NOMO-1 (cell line): ENCODE measurements around the gene SLC24A4.
A peak's percentile ranks its signal among the peaks of the same experiment; 100 is the strongest.

Experiments used
- DNase-seq, 2 experiments: peaks; one replicate each; lab custom pipeline; 2025; ENCODE audit not compliant: unreplicated experiment in 2 of 2; lab: John Stamatoyannopoulos, UW

The SLC24A4 gene

DNA sequence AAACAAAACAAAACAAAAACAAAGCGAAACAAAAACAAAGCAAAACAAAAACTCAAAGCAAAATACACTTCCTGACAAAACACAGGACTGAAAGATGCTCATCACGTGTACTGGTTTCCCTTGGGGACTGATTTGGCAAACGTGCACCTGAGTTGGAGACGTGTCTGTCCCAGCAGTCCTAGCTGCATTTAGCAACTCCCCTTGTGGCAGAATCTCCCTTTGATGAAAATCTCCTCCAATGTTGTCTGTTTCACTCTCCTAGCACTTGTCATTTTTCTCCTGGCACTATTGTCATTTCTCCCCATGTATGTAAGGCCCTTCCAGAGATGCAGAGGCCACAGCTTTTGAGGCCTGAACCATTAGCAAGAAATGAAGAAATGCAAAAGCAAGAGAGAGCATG is 6.8 kb upstream of the SLC24A4 start:
- DNase-seq, result no peak

DNA sequence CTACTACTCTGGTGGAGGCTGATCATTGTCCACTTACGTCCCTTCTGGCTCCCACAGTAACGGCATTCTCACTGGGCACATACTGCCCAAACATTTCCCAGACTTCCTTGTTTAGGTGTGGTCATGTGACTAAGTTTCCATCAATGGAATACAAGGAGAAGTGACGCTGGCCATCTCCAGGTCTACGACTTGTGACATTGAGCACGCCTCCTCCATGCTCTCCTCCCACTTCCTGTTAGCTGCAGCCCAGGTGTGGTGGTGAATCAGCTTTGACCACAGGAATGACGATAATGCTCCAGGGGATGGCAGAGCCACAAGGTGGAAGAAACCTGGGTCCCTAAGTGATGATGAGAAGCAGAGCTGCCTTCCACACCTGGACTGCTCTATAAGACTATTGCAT is 6.0 kb upstream of the SLC24A4 start:
- no peak for DNase-seq

DNA sequence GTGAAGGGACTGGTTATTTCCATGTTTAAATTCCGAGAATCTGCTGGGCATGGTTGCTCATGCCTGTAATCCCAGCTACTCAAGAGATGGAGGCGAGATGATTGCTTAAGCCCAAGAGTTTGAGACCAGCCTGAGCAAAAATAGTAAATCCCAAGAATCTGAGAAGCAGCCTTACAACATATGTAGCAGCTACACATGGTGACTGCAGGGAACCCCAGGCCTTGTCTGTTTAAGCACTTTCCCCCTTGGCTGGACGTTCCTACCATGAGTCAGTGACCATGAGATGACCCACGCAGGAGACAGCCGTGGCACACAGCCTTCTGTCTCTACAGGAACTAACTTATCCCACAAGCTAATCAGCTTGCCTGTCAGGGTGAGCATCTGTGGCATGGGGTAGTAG is 5.5 kb upstream of the SLC24A4 start:
- DNase-seq, result no peak

DNA sequence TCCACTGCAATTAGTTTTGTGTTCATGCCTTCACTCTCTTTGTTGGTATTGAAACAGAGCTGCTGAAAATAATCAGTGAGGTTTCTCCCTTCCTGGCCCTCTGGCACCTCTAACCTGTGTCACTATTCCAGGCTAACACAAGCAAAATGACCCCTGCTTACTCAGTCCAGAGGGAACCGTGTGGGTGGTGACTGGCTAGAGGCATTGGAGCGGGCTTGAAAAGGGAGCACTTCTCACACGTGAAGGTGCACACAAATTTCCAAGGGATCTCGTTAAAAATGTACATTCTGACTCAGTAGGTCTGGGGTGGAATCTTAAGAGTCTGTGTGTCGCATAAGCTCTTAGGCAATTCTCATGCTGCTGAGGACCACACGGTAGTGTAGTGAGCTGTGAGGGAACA is 1.3 kb upstream of the SLC24A4 start:
- no peak for DNase-seq

DNA sequence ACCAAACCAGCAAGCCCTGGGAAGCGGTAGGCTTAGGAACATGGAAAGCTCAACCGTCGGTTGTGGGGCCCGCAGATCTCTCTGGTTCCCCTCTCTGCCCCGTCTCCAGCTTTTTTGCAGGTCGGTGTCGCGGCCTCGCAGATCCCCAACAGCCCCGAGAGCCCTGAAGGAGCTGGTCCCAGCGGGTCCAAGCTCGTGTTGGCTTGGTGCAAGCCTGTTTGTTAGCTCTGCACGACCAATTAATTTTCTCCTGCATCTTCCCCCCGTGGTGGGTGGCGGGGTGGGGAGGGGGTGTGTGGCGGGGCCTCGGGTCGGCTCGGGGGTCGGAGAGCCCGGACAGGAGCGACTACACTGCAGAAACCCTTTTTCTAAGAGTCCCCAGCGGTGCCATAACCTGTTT is 449 bp upstream of the SLC24A4 start:
- no peak for DNase-seq

DNA sequence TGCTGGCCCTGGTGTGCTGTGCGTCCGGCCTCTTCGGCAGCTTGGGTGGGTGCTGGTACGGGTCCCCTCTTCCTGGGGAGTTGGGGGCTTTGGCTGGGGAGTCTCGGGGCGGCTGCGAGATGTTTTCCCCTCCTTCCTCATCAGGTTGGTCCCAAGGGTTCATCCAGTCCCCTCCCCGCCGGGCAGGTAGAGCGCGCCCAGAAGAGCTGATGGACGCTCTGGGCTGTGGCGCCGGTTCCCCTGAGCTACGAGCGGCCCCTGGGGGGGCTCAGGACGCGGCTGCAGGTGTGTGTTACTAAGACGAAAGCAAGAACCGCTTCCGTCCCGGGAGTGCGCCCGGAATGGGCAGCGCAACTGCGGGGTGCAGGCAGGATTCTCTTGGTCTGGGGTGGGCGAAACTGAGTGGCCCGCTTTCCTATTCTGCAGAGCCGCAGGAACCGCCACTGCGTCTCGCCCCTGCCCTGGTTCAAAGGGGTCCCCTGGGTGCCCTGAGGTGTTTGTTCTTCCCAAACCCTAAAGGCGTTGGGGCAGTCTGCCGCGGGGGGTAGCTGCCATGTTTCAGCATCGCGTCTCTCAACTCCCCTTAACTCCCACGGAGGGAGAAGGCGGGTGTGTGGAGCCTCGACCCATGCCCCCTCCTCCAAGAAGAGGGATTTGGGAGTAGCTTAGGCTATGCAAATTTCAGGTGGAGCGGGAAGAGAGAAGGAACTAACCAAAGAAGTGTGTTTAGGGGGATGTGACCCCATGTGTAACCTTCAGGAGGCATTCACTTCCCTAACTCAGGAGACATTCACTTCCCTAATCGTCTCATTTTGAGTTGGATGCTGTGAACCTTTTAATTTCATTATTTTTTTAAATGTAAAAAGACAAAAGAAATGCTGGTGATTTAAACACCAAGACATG is 1.2 kb downstream of the SLC24A4 start:
- peak in 1 of 2 experiments; percentile 16 for DNase-seq

DNA sequence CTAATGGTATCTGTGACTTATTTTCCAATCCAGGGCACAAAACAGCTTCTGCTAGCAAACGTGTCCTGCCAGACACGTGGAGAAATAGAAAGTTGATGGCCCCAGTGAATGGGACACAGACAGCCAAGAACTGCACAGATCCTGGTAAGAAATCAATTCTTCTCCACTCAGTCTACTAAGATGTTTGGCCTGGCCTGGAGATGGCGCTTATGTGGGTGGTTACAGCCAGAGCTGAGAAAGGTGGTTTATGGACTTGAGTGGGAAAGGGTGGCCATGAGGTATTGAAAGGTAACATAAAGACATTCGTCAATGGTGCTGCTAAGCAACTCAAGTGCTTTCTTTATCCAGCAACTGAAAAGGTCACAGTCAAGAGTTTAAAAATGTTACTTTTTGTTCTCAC is 2.9 kb downstream of the SLC24A4 start:
- DNase-seq, result no peak

DNA sequence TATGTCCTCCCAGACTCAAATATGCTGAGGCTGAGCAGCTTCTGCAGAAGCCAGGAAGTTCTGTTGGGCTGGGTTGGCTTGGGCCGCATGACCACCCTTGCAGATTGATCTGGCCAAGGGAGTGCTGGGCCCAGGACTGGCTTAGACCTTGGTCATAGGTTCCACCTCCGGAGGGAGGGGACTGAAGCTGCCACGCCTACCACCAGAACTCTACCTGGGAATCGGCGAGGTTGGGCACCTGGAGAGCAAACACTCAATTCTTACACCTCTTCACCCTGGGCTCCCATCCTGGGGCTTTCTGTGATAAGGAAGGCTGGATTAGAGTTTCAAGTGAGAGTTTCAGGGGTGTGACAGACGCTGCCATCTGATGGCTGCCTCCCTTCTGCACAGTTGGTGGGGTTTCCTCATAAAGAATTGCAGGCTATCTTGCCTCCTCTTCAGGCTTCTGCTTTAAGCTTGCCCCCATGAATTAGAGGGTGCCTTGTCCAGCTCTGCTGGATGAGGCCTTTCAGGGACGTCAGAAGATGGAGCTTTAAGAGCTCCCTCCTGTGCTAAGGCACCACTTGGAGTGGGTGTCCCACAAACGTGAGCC is 5.8 kb downstream of the SLC24A4 start:
- no peak for DNase-seq

DNA sequence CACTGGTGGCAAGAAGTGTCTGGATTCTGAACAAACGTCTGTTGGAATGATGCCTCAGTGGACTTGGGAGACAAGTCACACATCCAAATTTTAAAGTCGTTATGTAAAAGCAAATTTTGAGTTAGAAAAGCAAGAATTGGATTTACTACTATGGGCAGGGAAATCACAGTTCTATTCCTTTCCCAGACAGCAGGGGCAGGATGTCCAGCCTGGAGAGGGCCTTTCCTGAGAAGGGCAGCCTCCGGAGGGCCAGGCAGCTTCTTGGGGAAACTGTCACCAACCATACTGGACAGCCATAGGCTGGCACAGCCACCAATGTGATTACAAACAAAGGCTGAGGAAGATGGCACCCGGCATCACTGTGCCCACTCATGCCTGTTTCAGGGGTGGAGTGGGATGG is 11.1 kb downstream of the SLC24A4 start:
- DNase-seq, result no peak

DNA sequence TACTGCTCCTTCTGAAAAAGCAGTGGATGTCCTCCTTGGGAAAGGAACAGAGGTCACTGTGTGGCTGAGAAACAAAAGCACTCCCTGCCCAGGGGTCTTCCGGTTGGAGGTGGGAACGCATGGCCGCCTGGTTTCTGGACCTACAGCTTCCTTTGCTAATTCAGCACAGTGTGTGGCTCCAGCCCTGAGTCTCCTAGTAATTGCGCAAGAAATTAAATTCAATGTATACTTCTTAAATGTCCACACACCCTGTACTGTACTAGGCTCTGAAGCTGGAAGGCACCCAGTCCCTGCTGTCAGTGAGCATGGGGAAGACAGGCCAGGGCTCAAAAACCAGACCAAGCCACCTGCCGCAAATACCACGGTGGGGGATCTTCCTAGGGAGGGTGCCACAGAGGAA is 13.4 kb downstream of the SLC24A4 start:
- no peak for DNase-seq

DNA sequence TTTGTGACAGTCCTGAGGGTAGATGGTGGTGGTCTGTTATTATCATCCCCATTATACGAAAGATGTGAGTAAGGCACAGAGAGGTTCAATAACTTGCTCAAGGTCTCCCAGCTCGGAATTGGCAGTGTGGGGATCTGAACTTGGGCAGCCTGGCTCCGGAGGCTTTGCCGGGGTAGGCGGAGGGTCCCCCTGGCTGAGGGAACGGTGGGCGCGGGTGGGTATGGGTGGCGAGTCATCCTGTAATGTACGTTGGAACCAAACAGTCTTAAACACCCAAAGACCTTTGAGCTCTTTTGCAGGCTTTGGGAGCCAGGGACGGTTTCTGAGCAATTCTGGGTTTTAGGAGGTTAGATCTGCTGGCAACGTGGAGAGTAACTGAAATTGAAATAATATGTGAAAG is 16.5 kb downstream of the SLC24A4 start:
- no peak for DNase-seq

DNA sequence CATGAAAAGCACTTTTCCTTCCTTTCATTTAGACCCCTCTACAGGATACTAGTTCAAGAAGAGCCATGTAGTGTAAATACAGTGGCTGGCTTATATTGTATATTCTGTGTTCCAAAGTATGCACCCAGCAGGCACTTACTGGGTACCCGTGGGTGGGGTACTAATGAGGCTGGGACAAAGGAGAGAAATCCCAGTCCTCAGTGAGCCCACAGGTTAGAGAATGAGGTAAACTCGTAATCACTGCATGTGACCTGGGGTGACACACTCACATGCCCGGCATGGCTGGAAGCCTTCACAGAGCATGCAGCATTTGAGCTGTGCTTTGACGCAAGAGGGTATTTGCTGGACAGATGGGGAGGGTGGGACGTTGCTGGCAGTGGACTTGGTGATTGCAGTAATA is 17.1 kb downstream of the SLC24A4 start:
- DNase-seq, result no peak

DNA sequence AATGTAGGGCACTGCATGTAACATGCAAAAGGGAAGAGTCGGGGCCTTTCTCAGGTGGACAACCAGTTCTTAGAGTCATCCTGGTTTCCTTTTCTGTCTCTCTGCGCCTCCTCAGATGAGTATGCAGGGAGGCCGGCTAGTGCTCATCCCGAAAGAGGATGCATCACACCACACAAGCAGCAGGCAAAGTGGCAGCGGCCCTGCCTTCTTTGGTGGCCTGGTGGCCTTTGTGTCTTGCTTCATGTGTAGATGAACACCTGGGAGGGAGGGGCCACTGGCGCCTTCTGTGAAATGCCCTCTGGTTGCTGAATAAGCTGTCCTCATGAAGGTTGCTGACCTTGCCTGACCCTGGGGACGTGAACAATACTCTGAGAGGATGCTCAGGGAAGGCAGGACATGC is 18.0 kb downstream of the SLC24A4 start:
- DNase-seq, result no peak

DNA sequence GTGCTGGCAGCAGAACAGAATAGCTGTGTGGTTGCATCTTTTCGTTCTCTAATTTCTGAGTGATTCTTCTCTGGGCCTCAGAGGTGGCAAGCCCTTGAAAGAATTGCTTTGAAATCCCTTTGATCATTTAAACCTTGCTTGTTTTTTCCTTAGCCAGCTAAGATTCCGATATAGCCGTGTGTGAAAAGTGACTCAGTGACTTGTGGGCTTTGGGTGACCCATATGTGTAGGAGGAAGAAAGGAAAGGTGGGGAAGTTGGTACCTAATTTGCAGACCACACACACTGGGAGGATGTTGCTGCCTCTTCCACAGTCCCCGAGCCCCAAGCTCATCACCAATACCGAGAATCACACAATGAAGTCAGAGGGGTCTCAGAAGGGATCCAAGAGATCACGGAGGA is 18.8 kb downstream of the SLC24A4 start:
- no peak for DNase-seq

DNA sequence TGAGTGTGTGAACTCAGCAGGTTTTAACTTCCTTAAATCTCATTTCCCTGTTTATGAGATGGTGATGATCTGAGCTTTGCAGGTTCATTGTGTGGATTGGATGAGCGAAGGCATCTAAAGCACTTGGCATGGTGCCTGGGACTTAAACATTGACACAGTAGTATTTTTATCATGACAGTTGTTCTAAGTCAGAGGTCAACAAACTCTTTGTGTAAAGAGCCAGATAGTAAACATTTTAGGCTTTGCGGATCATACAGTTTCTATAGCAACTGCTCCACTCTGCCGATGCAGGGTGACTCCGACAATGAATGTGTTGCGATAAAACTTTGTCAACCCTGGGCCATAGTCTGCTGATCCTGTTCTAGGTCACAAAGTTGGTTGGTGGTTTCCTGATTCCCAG is 25.2 kb downstream of the SLC24A4 start:
- DNase-seq, result peak in 1 of 2 experiments; percentile 12

DNA sequence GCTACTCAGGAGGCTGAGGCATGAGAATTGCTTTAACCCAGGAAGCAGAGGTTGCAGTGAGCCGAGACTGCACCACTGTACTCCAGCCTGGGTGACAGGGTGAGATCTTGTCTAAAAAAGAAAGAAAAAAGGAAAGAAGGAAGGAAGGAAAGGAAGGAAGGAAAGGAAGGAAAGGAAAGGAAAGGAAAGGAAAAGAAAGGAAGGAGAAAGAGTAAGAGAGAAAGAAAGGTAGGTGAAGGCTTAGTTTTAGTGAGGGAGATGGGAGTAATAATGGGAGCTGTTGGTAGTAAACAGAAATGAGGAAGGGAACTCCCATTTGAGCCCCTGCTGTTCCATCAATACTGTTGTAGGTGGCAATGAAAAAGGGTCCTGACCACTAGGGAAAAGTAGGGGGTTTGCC is 28.8 kb downstream of the SLC24A4 start:
- DNase-seq, result no peak

DNA sequence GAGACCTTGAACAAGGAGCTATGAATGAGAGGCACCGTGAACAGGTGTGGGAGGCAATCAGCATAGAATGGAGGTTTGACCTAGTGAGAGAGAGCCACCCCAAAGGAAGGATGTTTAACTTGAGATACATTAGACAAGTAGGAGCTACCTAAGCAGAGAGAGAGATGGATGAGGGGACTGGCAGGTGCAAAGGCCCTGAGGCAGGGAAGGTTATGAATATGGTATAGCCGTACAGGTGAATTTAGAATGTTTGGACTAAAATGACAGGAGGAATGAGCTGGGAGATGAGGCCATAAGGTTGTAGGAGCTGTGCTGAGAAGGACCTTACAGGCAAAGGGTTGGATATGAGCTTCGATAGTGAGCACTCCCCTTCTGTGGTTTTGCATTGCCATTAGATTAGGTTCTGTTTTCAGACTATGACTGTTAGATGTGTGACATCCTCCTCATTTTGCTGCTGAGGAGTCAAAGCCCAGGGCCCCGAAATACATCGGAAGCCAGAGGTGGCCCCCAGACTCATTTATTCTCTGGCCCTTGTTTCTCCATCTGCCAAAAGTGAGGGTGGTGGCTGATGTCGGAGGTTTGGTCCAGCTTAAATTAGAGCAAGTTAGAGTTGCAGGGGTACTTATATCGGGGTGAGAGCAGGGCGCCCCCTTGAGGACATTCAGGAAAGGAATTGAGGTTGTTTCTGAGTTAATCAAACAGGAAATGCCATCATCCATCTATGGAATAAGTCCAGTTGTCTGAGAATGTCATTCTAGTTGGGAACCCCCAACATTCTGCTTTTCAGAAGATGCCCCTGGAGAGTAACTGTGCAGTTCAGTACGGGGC is 29.4 kb downstream of the SLC24A4 start:
- peak; percentile 14 to 58 for DNase-seq

DNA sequence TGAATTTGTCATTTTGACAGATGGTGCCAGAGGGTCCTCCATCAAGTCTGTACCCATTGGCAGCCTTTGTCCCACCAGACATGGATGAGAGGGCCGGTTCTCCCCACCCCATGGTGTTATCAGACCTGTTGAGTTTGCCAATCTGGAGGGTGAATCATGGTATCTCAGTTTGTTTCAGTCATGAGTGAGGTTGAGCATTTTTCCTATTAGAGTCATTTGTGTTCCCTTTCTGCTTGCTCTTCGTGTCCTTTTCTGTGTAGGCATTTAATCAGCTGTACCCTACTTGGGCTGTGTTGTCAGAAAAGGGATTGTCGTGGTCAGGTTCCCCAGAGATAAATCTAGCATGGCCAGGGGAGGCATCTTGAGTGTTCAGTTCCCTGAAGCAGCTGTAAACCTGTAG is 30.5 kb downstream of the SLC24A4 start:
- no peak for DNase-seq

DNA sequence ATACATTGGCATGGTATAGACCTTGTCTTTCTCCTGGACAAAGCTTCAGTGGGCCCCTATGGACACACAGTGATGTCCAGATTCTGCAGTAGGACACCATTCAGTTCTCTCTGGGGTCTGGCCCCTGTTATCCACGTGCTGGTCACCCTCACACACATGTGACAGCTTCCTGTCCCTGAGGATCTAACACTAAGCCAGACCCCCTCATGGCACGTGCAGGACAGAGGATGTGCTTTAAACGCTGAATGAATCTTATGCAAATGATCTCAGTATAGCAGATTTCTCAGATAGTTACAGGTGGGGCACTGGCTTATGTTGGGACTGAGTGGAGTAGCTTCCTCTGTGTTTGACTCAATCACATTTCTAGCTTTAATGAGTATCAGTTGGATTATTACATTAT is 33.7 kb downstream of the SLC24A4 start:
- no peak for DNase-seq

DNA sequence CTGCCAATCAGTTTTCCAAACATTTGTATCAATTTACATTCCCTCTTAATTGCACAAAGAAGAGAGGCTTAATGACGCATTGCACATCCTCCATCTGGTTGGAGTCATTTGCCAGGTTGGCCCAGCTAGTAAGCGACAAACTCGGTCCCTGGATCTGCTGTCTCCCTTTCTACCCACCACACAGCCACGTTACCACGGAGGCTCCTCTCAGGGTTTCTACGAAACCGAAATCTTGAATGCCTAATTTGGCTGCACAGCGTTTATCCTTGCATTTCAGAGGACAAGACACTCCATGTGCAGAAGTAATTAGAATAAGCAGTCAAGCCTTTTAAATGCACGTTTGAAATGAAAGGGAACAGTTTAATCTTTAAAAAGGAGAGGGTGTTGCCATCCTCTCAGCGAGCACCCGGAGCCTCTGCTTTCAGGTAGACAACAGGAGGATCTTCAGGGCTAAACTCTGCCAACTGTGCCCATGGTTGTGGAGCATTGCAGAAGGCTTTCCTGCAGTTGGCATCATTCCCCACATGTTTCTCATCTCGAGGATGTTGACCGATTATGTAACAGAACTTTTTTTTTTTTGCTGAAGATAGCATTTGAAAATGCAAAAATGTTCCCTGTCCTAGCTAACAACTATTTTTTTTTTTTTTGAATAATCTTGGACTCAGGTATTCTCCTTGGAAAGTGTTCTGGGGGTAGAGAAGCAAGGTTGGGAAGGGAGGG is 37.8 kb downstream of the SLC24A4 start:
- DNase-seq, result no peak

DNA sequence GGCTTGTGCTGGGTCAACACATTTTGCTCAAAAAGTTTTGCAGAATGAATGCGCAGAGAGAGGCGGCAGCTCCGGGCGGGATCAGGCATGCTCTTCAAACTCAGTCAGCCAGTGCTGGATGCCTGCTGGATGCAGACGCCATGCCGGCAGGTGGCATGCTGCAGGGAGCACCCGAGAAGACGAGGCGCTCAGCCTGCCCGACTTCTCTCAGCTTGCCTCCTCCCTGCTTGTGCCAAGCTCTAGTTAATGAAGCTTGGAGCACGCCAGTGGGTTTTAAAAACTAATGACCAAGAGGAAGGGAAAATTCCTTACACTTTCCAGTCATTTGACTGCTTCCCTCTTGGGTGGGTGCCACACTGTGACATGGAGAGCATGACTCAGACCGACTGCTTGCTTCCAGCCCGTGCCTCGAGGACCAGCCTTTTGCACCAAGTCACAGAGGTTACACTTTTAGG is 39.8 kb downstream of the SLC24A4 start:
- no peak for DNase-seq
